ENCODE data around the gene SLC35F6. TPM values are rescaled to one million over a fixed set of nuclear protein-coding genes. Genes with fewer than 3 reads are reported as not detected.
A peak's percentile ranks its signal among the peaks of the same experiment; 100 is the strongest.

The SLC35F6 gene
- total and polyA plus RNA-seq, 3 experiments from 2014 or later: 6.7 to 12.1 (median 11.5) TPM

- no peak overlapping the region for H3K4me3 ChIP-seq (ENCODE audit: low read length)
- CTCF ChIA-PET: no interaction called here
- H3K9me3 Mint-ChIP-seq: no peaks in the 10 kb centered on the region
- DNase-seq: no peak
- H3K27me3 ChIP-seq (ENCODE audit: insufficient read depth, low read length, poor library complexity, severe bottlenecking): no peaks in the 10 kb centered on the region
- POLR2A ChIA-PET: no interaction called here
- peaks cover 3 to 6% (median 5%) of the 10 kb centered on the region in 3 donors for H3K4me1 Mint-ChIP-seq
- H3K27ac ChIP-seq (ENCODE audit: low read depth, low read length): no peak overlapping the region
- H3K36me3 ChIP-seq (ENCODE audit: insufficient read depth, low read length): no peaks in the 10 kb centered on the region
- no peak overlapping the region for H3K27ac Mint-ChIP-seq
- no peak overlapping the region for H3K4me3 Mint-ChIP-seq
- H3K4me1 ChIP-seq (ENCODE audit: insufficient read depth, low read length): peaks cover 9% of the 10 kb centered on the region
- H3K36me3 Mint-ChIP-seq: no peaks in the 10 kb centered on the region
- peaks cover 2 to 4% of the 10 kb centered on the region in 2 donors for H3K27me3 Mint-ChIP-seq
- no peaks in the 10 kb centered on the region for H3K9me3 ChIP-seq (ENCODE audit: low read length)
These were observed 41.2 kb downstream of the SLC35F6 start for GRCh38 chr2:26805241-26805676.

- Mint-ChIP-seq H3K4me3 (no peak overlapping the region), H3K27ac (peak overlapping the region in 2 of 8 donors; percentile 17 to 21), H3K27me3 (peaks cover 6 to 25% of the 10 kb centered on the region in 2 donors), H3K9me3 (peaks cover 0 to 2% (median 0%) of the 10 kb centered on the region in 5 donors), H3K4me1 (peaks cover 6 to 9% (median 6%) of the 10 kb centered on the region in 3 donors), H3K36me3 (no peaks in the 10 kb centered on the region)
- ChIA-PET POLR2A (no interaction called here), CTCF (no interaction called here)
- Histone ChIP-seq H3K4me1 (ENCODE audit: insufficient read depth, low read length) (peaks cover 21% of the 10 kb centered on the region), H3K27me3 (ENCODE audit: insufficient read depth, low read length, poor library complexity, severe bottlenecking) (no peaks in the 10 kb centered on the region), H3K9me3 (ENCODE audit: low read length) (no peaks in the 10 kb centered on the region), H3K4me3 (ENCODE audit: low read length) (no peak overlapping the region), H3K27ac (ENCODE audit: low read depth, low read length) (no peak overlapping the region), H3K36me3 (ENCODE audit: insufficient read depth, low read length) (no peaks in the 10 kb centered on the region)
- DNase-seq: no peak
These were observed 43.8 kb downstream of the SLC35F6 start for GRCh38 chr2:26807788-26808460.

- Histone ChIP-seq H3K4me3 (ENCODE audit: low read length) (no peak overlapping the region), H3K36me3 (ENCODE audit: insufficient read depth, low read length) (no peaks in the 10 kb centered on the region), H3K27ac (ENCODE audit: low read depth, low read length) (no peak overlapping the region), H3K27me3 (ENCODE audit: insufficient read depth, low read length, poor library complexity, severe bottlenecking) (no peaks in the 10 kb centered on the region), H3K9me3 (ENCODE audit: low read length) (no peaks in the 10 kb centered on the region), H3K4me1 (ENCODE audit: insufficient read depth, low read length) (peaks cover 21% of the 10 kb centered on the region)
- ChIA-PET CTCF (no interaction called here), POLR2A (no interaction called here)
- Mint-ChIP-seq H3K36me3 (no peaks in the 10 kb centered on the region), H3K27ac (no peak overlapping the region), H3K9me3 (peaks cover 0 to 2% (median 0%) of the 10 kb centered on the region in 5 donors), H3K4me1 (peaks cover 6 to 9% (median 6%) of the 10 kb centered on the region in 3 donors), H3K4me3 (no peak overlapping the region), H3K27me3 (peaks cover 7 to 31% of the 10 kb centered on the region in 2 donors)
- no peak for DNase-seq
These were observed 45.1 kb downstream of the SLC35F6 start for GRCh38 chr2:26809211-26809610.

- Mint-ChIP-seq H3K36me3 (peaks cover 0 to 2% (median under 1%) of the 10 kb centered on the region in 3 donors), H3K27me3 (peaks cover 7 to 35% of the 10 kb centered on the region in 2 donors), H3K9me3 (peaks cover 0 to 2% (median 0%) of the 10 kb centered on the region in 5 donors), H3K27ac (no peak overlapping the region), H3K4me3 (no peak overlapping the region), H3K4me1 (peaks cover 6 to 9% (median 6%) of the 10 kb centered on the region in 3 donors)
- no peak overlapping the region for H3K27ac ChIP-seq (ENCODE audit: low read depth, low read length)
- H3K4me1 ChIP-seq (ENCODE audit: insufficient read depth, low read length): peaks cover 21% of the 10 kb centered on the region
- no peak overlapping the region for H3K4me3 ChIP-seq (ENCODE audit: low read length)
- DNase-seq: peak in 1 of 5 donors; percentile 62
- ChIA-PET POLR2A (no interaction called here), CTCF (no interaction called here)
- no peaks in the 10 kb centered on the region for H3K9me3 ChIP-seq (ENCODE audit: low read length)
- H3K27me3 ChIP-seq (ENCODE audit: insufficient read depth, low read length, poor library complexity, severe bottlenecking): no peaks in the 10 kb centered on the region
- no peaks in the 10 kb centered on the region for H3K36me3 ChIP-seq (ENCODE audit: insufficient read depth, low read length)
These were observed 45.9 kb downstream of the SLC35F6 start for GRCh38 chr2:26809876-26810577.

- H3K4me1 Mint-ChIP-seq: peaks cover 6 to 9% (median 6%) of the 10 kb centered on the region in 3 donors
- H3K27me3 Mint-ChIP-seq: peaks cover 11 to 44% of the 10 kb centered on the region in 2 donors
- no peak overlapping the region for H3K4me3 ChIP-seq (ENCODE audit: low read length)
- H3K36me3 Mint-ChIP-seq: peaks cover 0 to 5% (median 3%) of the 10 kb centered on the region in 3 donors
- ChIA-PET POLR2A (no interaction called here), CTCF (no interaction called here)
- no peaks in the 10 kb centered on the region for H3K36me3 ChIP-seq (ENCODE audit: insufficient read depth, low read length)
- no peaks in the 10 kb centered on the region for H3K27me3 ChIP-seq (ENCODE audit: insufficient read depth, low read length, poor library complexity, severe bottlenecking)
- H3K4me1 ChIP-seq (ENCODE audit: insufficient read depth, low read length): peaks cover 21% of the 10 kb centered on the region
- no peak overlapping the region for H3K27ac ChIP-seq (ENCODE audit: low read depth, low read length)
- H3K27ac Mint-ChIP-seq: no peak overlapping the region
- no peaks in the 10 kb centered on the region for H3K9me3 ChIP-seq (ENCODE audit: low read length)
- H3K9me3 Mint-ChIP-seq: peaks cover 0 to 2% (median 0%) of the 10 kb centered on the region in 5 donors
- no peak overlapping the region for H3K4me3 Mint-ChIP-seq
- no peak for DNase-seq
These were observed 47.2 kb downstream of the SLC35F6 start for GRCh38 chr2:26811261-26811660.

- no peak overlapping the region for H3K4me3 Mint-ChIP-seq
- Histone ChIP-seq H3K36me3 (ENCODE audit: insufficient read depth, low read length) (no peaks in the 10 kb centered on the region), H3K4me1 (ENCODE audit: insufficient read depth, low read length) (peaks cover 21% of the 10 kb centered on the region), H3K4me3 (ENCODE audit: low read length) (no peak overlapping the region), H3K27ac (ENCODE audit: low read depth, low read length) (no peak overlapping the region), H3K27me3 (ENCODE audit: insufficient read depth, low read length, poor library complexity, severe bottlenecking) (no peaks in the 10 kb centered on the region), H3K9me3 (ENCODE audit: low read length) (no peaks in the 10 kb centered on the region)
- POLR2A ChIA-PET: no interaction called here
- peaks cover 0 to 2% (median 0%) of the 10 kb centered on the region in 5 donors for H3K9me3 Mint-ChIP-seq
- CTCF ChIA-PET: no interaction called here
- H3K4me1 Mint-ChIP-seq: peaks cover 6 to 9% (median 6%) of the 10 kb centered on the region in 3 donors
- H3K36me3 Mint-ChIP-seq: peaks cover 0 to 5% (median 3%) of the 10 kb centered on the region in 3 donors
- H3K27ac Mint-ChIP-seq: peak overlapping the region in 1 of 8 donors; percentile 38
- H3K27me3 Mint-ChIP-seq: peaks cover 11 to 50% of the 10 kb centered on the region in 2 donors
- DNase-seq: no peak
These were observed 48.0 kb downstream of the SLC35F6 start for GRCh38 chr2:26811791-26812694.

- CTCF ChIA-PET: no interaction called here
These were observed 48.6 kb downstream of the SLC35F6 start for GRCh38 chr2:26812731-26813130.

More at GRCh38 chr2:26812731-26813130, 48.6 kb downstream of the SLC35F6 start:
- Histone ChIP-seq H3K9me3 (ENCODE audit: low read length) (no peaks in the 10 kb centered on the region), H3K4me1 (ENCODE audit: insufficient read depth, low read length) (peaks cover 21% of the 10 kb centered on the region), H3K27ac (ENCODE audit: low read depth, low read length) (no peak overlapping the region), H3K36me3 (ENCODE audit: insufficient read depth, low read length) (no peaks in the 10 kb centered on the region), H3K27me3 (ENCODE audit: insufficient read depth, low read length, poor library complexity, severe bottlenecking) (no peaks in the 10 kb centered on the region), H3K4me3 (ENCODE audit: low read length) (no peak overlapping the region)
- Mint-ChIP-seq H3K27me3 (peaks cover 11 to 55% of the 10 kb centered on the region in 2 donors), H3K4me3 (no peak overlapping the region), H3K36me3 (peaks cover 0 to 5% (median 3%) of the 10 kb centered on the region in 3 donors), H3K4me1 (peaks cover 6 to 9% (median 6%) of the 10 kb centered on the region in 3 donors), H3K27ac (peak overlapping the region in 2 of 8 donors; percentile 57 to 74), H3K9me3 (peaks cover 0 to 2% (median 0%) of the 10 kb centered on the region in 5 donors)
- no peak for DNase-seq
- POLR2A ChIA-PET: no interaction called here

Measured in CD8-positive, alpha-beta memory T cell (primary cell).